Activated T-cell treated with anti-CD3 and anti-CD28 coated beads for 48 hours (primary cell): ENCODE data around the gene POGLUT3.
A peak's percentile ranks its signal among the peaks of the same experiment; 100 is the strongest.

ENCODE experiments used
- DNase-seq: peaks from one replicate; pipeline ENCODE4 v3.0.0-alpha.2; 2020; ENCODE audit warnings: low read depth

Gene POGLUT3, protein sequence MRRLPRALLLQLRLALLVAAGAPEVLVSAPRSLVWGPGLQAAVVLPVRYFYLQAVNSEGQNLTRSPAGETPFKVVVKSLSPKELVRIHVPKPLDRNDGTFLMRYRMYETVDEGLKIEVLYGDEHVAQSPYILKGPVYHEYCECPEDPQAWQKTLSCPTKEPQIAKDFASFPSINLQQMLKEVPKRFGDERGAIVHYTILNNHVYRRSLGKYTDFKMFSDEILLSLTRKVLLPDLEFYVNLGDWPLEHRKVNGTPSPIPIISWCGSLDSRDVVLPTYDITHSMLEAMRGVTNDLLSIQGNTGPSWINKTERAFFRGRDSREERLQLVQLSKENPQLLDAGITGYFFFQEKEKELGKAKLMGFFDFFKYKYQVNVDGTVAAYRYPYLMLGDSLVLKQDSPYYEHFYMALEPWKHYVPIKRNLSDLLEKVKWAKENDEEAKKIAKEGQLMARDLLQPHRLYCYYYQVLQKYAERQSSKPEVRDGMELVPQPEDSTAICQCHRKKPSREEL

GRCh38 chr11:108498046-108498815 lies at the start of gene POGLUT3:
Gene POGLUT3 (minus strand): TSS chr11:108498384. CDS start chr11:108498366, 18 bp downstream.
- DNase-seq, result peak; percentile 39

DNA sequence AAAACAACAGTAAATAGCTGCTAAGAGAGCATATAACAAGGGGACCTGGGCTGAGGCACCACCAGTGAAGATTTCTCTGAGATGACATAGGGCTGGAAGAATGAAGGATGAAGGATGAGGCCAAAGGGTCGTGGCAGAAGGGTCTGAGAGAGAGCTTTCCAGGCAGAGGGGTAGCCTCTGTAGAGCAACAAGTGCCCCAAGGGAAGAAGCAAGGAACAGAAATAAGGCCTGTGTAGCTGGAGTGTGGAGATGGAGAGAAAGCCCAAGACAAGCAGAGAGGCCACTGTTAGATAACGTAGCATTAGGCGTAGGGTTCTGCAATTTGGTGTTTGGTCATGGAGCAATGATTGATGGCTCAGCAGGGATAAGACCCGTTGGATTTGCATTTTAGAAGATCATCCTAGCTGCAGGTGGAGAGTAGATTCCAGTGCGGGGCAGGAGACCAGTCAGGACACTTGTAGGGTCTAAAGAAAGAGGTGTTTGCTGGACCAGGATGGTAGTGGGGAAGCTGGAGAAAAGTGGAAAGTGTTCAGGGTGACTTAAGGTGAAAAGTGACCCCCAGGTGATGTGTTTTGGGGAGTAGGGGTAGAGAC lies 47.8 kb upstream of the POGLUT3 start:
- DNase-seq, result no peak

DNA sequence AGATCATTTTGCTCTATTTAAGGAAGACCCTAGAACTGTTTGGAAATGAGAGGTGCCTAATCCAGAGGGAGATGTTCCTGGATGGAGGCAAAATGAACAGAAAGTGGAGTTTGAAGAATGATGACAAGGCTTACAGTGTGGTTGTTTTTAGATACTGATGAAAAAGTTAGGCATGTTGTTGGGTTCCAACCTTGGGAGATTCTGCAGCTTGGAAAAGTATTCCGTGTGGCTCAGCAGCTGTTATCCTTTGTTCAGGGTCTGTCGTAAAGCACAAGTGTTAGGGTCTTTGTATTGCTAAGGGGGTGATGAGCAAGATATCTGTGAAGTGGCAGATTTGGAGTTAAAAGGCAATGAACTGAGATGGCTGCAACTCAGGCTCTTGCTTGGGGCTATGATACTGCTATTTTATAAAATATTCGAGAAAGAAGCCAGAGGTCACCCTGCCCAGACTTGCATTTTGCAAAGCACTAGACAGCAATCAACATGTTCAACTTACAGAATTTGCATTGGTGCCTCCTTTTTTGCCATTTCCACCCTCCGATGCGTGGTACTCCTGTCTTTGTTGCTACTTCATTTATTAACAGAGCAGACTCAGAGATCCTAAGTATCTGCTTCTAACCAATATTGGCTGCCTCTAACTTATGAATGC lies 45.3 kb upstream of the POGLUT3 start:
- no peak for DNase-seq

DNA sequence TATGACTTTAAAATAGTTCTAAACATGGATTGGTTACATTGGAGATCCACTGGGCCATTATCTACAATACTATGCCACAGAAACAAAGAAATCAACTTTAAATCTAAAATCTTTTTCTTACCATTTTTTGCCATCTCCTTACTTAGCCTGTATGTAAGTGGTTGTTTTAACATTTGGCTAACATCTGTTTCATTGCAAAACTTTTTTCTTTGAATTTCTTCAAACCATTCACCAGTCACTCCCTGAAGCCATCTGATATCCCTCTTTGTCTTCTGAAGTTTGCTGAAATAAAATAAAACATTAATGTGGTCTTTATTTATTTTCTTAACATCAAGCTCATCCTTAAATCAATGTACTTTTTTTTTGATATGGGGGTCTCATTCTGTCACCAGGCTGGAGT lies 43.3 kb upstream of the POGLUT3 start:
- no peak for DNase-seq

- DNase-seq, result no peak
Measured at GRCh38 chr11:108538502-108538901, 40.3 kb upstream of the POGLUT3 start.

DNA sequence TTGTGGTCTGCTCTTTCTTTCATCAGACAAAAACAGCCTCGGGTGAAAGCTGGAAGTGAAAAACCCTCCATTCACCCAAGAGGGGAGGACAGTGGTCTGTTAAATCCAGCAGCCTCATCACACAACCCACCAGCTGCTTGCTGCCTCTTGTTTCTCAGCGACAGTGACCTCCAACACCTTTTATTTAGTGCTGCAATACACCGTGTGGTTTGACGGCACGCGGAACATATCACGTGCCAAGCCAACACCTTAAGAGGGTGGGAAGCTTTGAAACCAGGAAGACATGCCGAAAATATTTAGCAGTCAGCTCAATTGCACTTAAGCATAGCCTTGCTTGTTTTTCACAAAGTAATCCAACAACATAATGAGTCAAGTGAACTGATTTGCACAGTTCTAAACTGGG lies 39.8 kb upstream of the POGLUT3 start:
- DNase-seq, result no peak

GRCh38 chr11:108536783-108537182 lies 38.6 kb upstream of the POGLUT3 start:
- DNase-seq, result no peak

DNA sequence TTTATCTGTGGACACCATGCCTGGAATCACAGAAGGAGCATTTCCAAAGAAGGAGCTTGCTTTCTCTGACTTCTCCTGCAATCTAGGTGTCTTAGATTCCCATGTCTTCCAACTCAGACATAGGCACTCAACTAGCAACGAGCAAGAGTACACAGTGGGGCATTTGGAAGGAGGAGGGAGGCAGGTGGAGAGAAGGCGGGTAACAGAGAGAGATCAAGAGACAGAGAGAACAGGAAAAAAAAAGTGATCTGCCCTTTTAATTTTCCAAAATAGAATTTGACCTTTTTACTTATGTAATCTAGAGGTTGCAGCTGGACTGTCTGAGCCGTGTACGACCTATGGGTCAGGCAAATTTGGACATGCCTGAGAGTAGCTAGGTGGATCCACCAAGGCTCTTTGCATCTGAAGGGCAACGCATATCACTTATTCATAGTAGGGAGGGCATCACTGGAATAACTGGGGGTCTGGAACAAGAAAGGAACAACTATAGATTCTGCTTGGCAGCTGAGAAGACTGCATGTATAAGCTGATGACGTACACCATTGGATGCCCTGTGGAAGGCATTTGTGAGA lies 37.3 kb upstream of the POGLUT3 start:
- DNase-seq, result no peak

DNA sequence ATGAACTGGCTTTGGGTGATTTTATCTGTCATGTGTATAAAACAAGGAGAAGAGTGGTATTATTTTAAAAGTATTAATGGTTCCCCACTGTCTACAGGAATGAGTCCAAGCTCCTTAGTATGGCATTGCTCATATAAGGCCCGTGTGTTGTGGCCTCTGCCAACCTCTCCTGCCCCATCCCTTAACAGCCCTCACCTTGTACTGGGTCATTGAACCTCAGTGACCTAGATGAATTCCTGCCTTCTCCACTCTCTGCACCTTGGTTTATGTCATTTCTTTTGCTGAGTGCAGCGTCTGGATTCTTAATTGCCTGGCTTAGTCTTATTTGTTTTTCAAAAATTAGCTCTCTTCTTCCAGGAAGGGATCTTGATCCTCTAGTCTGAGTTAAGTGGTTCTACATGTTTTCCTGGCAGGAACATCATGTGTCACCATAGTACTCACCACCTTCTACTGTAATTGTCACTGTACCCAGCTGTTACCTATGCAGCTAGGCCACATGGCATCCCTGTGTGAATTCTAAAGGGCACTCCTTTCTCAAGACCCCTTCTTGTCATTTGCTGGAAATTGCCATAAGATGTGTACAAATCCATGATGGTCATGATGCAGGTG lies 36.2 kb upstream of the POGLUT3 start:
- DNase-seq, result no peak

GRCh38 chr11:108530426-108530825 lies 32.2 kb upstream of the POGLUT3 start:
- no peak for DNase-seq

DNA sequence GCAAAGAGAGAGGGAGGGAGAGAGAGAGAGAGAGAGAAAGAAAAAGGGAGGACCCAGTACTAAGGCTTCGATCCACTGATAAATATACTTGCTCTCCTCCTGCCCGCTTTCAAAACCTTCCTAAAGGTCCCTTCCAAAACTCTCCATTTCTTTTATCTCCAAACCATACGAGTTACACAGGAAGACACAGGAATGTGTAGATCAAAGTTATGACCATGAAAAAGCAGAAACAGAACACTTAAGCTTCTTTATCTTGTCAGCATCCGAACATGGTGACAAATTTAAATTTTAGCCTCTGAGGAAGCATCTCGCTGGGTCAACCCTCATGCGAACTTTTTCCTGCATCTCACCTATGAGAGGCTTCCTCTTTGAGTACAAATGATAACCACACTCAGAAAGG lies 29.2 kb upstream of the POGLUT3 start:
- DNase-seq, result no peak

- DNase-seq, result no peak
Measured at GRCh38 chr11:108525161-108525560, 27.0 kb upstream of the POGLUT3 start.

DNA sequence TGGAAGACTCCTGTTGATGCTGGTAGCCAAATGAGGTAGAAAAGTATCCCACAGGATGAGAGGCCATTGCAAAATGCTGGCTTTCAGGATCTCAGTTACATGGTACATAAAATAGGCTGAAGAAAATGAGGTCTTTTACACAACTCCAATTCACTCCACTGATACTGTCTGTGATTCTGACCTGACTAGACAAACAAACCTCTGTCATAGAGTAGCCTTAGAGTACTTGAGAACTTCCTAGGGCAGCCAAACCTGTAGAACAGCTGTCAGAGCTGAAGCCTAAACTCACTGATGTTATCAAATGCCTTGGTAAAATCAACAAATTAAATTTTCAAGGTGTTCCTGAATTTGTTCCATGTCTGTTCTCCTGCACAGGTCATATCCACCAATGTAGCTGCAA lies 26.2 kb upstream of the POGLUT3 start:
- no peak for DNase-seq

GRCh38 chr11:108522318-108522717 lies 24.1 kb upstream of the POGLUT3 start:
- no peak for DNase-seq

- DNase-seq, result no peak
Measured at GRCh38 chr11:108518581-108518980, 20.4 kb upstream of the POGLUT3 start.

DNA sequence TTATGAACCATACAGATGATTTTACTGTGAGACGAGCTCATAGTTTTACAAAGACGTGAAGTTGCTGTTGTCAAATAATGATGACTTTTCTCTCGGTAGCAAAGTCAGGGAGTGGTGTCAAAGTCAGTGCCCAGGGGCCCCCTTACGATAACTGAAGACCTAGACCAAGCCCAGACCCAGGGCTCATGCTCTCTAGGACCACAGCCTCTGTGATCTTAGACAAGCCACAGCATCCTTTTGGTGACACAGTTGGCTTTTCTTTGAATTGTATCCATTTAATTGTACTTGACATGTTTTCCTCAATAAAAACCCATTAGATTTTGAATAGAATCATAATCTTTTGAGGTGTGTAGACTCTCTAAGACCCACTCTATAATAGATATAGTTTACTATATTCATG lies 17.9 kb upstream of the POGLUT3 start:
- DNase-seq, result no peak

DNA sequence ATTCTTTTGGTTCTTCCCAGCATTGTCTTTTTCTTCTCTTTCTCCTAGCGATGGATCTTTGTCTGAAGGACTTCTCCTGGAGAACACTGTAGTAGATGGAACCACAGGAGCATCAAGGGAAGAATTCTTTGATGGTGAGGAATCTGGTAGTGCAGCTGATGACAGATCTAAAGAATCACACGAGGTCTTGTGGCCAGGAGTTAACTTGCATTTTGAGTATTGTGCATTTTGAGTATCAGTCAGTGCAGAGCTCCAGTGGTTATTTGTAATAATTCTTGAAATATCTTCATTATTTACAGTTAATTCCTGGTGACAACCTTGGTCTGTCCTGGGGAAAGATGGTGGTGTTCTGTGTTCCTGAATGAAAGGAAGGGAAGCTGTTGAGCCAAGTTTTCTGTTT lies 14.5 kb upstream of the POGLUT3 start:
- DNase-seq, result no peak

DNA sequence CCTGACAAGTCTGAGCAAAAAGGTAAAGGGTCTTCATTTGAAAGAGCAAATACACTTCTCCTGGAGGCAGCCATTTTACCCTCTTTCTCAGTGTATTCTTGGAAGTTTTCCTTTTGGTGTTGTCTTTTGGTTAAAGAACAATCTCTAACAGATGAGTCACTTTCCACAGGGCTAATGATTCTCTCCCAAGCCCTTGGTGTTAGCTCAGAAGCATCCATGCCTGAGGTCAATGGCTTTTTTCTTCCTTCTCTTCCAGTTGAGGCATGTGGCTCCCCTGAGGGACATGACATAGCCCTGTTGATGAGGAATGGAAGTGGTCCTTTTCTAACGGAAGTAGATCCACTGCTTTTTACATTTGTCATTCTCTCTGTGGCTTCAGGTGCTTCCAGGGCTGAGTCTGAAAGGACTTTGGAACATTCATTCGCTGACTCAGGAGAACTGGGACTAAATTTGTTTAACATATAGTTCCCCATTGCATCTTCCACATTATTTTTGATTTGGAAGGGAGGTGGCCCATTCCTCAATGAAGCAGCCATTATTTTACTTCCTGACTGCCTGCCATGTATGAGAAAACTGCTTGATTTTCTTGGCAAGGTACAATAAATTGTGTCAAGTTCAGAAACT lies 13.8 kb upstream of the POGLUT3 start:
- no peak for DNase-seq

GRCh38 chr11:108508653-108509593 lies 10.7 kb upstream of the POGLUT3 start:
- DNase-seq, result no peak

- no peak for DNase-seq
Measured at GRCh38 chr11:108501396-108501795, 3.2 kb upstream of the POGLUT3 start.
